KMS-11 (cell line): ENCODE measurements around the gene ZNF865.

Source experiments
- H2AFZ ChIP-seq: fragments of 200-600 bp; sonication (generic); 2 replicates; pipeline ENCODE4 v1.6.1; 2016; ENCODE audit warnings: antibody characterized with exemption, mixed run types, low read depth
- H3K27ac ChIP-seq: fragments of 200-600 bp; sonication (generic); 2 replicates; pipeline ENCODE4 v1.6.1; 2016; ENCODE audit warnings: mild to moderate bottlenecking, mixed run types
- H3K27me3 ChIP-seq: fragments of 200-600 bp; sonication (generic); 2 replicates; pipeline ENCODE4 v1.6.1; 2017; ENCODE audit warnings: mild to moderate bottlenecking, low read depth, mixed run types, moderate library complexity; ENCODE audit not compliant: insufficient read depth
- H3K36me3 ChIP-seq: fragments of 200-600 bp; sonication (generic); 2 replicates; pipeline ENCODE4 v1.6.1; 2017; ENCODE audit warnings: mild to moderate bottlenecking, mixed run types; ENCODE audit not compliant: insufficient read depth
- H3K4me1 ChIP-seq: fragments of 200-600 bp; sonication (generic); 2 replicates; pipeline ENCODE4 v1.6.1; 2016; ENCODE audit warnings: mild to moderate bottlenecking, low read depth, mixed run types; ENCODE audit not compliant: poor library complexity, severe bottlenecking
- H3K4me2 ChIP-seq: fragments of 200-600 bp; sonication (generic); 2 replicates; pipeline ENCODE4 v1.7.0; 2016; ENCODE audit warnings: mild to moderate bottlenecking, mixed run types
- H3K4me3 ChIP-seq: fragments of 200-600 bp; sonication (generic); IDR thresholded peaks from 2 replicates; pipeline ENCODE4 v1.6.1; 2017; ENCODE audit warnings: low read depth, low read length, mixed read lengths; ENCODE audit not compliant: insufficient read depth
- H3K79me2 ChIP-seq: fragments of 200-600 bp; sonication (generic); 2 replicates; pipeline ENCODE4 v1.6.1; 2016; ENCODE audit warnings: low read depth, mixed run types; ENCODE audit not compliant: insufficient read depth
- H3K9ac ChIP-seq: fragments of 200-600 bp; sonication (generic); 2 replicates; pipeline ENCODE4 v1.6.1; 2016; ENCODE audit warnings: mild to moderate bottlenecking, mixed run types
- H4K20me1 ChIP-seq: fragments of 200-600 bp; sonication (generic); 2 replicates; pipeline ENCODE4 v1.6.1; 2016; ENCODE audit warnings: mild to moderate bottlenecking, mixed run types; ENCODE audit not compliant: insufficient read depth
- CTCF ChIP-seq: fragments of 200-600 bp; sonication (generic); conservative IDR thresholded peaks from 2 replicates; pipeline ENCODE4 v1.6.1; 2017; ENCODE audit warnings: low read depth, mild to moderate bottlenecking, antibody characterized with exemption, low read length, moderate library complexity, mixed read lengths

ZNF865 gene

GRCh38 chr19:55606471-55606787 is 982 bp downstream of the ZNF865 start:
- Histone ChIP-seq H3K36me3 (no peaks in the 10 kb centered on the region), H3K9ac (peak overlapping the region; percentile 19; the same call in 1 of the 2 replicates), H3K4me2 (peak overlapping the region; percentile 77), H3K4me3 (no peak overlapping the region), H3K27me3 (no peaks in the 10 kb centered on the region), H3K27ac (peak overlapping the region; percentile 70; the same call in 1 of the 2 replicates), H4K20me1 (no peaks in the 10 kb centered on the region), H2AFZ (no peak overlapping the region), H3K79me2 (0 out of 2 replicates have a peak, but pooled peaks cover 15% of the 10 kb centered on the region), H3K4me1 (peaks cover 17% of the 10 kb centered on the region)
- peak; percentile 37; the same call in 1 of the 2 replicates for TF ChIP-seq CTCF

- H3K79me2 ChIP-seq = 0 out of 2 replicates have a peak, but pooled peaks cover 15% of the 10 kb centered on the region
- no peaks in the 10 kb centered on the region for H4K20me1 ChIP-seq
- 0 out of 2 replicates have a peak overlapping the region, but pooled peaks have one; percentile 70 for H3K27ac ChIP-seq
- no peak for TF ChIP-seq CTCF
- H3K27me3 ChIP-seq = no peaks in the 10 kb centered on the region
- H3K4me3 ChIP-seq = no peak overlapping the region
- no peak overlapping the region for H2AFZ ChIP-seq
- H3K36me3 ChIP-seq = no peaks in the 10 kb centered on the region
- H3K4me2 ChIP-seq = peak overlapping the region; percentile 77
- H3K4me1 ChIP-seq = peaks cover 21% of the 10 kb centered on the region
- no peak overlapping the region; the same call in 1 of the 2 replicates for H3K9ac ChIP-seq
These were observed 1.4 kb downstream of the ZNF865 start for GRCh38 chr19:55606817-55607216.

- H3K79me2 ChIP-seq = 0 out of 2 replicates have a peak, but pooled peaks cover 15% of the 10 kb centered on the region
- H3K27ac ChIP-seq = no peak overlapping the region
- peaks cover 23% of the 10 kb centered on the region for H3K4me1 ChIP-seq
- no peak overlapping the region for H3K4me3 ChIP-seq
- no peak overlapping the region for H2AFZ ChIP-seq
- H3K4me2 ChIP-seq = no peak overlapping the region
- no peaks in the 10 kb centered on the region for H3K27me3 ChIP-seq
- TF ChIP-seq CTCF = no peak
- H3K36me3 ChIP-seq = no peaks in the 10 kb centered on the region
- H4K20me1 ChIP-seq = no peaks in the 10 kb centered on the region
- no peak overlapping the region for H3K9ac ChIP-seq
These were observed 3.9 kb downstream of the ZNF865 start for GRCh38 chr19:55609326-55609725.

GRCh38 chr19:55611300-55611982 is 6.0 kb downstream of the ZNF865 start:
- H3K4me1 ChIP-seq = peaks cover 21% of the 10 kb centered on the region
- H3K79me2 ChIP-seq = 0 out of 2 replicates have a peak, but pooled peaks cover 14% of the 10 kb centered on the region
- no peak for TF ChIP-seq CTCF
- no peaks in the 10 kb centered on the region for H3K27me3 ChIP-seq
- no peaks in the 10 kb centered on the region for H3K36me3 ChIP-seq
- H3K9ac ChIP-seq = no peak overlapping the region
- no peak overlapping the region for H2AFZ ChIP-seq
- H3K4me3 ChIP-seq = no peak overlapping the region
- H4K20me1 ChIP-seq = no peaks in the 10 kb centered on the region
- peak overlapping the region; percentile 9; the same call in 1 of the 2 replicates for H3K4me2 ChIP-seq
- H3K27ac ChIP-seq = no peak overlapping the region
